Stimulated activated CD4-positive, alpha-beta T cell treated with anti-CD3 and anti-CD28 coated beads, Interleukin-15, amount 100 ng/mL, for 48 hours (primary cell): ENCODE data around the gene TXNDC11.

ENCODE experiments used
- DNase-seq, 2 donors: peaks; one replicate each; pipeline ENCODE4 v3.0.0-alpha.2; 2020; ENCODE audit warnings: low read depth in 2 of 2

Gene TXNDC11

GRCh38 chr16:11689031-11689840 is 53.4 kb downstream of the TXNDC11 start:
- DNase-seq, result no peak

GRCh38 chr16:11688520-11688886 is 54.2 kb downstream of the TXNDC11 start:
- DNase-seq, result no peak

DNA sequence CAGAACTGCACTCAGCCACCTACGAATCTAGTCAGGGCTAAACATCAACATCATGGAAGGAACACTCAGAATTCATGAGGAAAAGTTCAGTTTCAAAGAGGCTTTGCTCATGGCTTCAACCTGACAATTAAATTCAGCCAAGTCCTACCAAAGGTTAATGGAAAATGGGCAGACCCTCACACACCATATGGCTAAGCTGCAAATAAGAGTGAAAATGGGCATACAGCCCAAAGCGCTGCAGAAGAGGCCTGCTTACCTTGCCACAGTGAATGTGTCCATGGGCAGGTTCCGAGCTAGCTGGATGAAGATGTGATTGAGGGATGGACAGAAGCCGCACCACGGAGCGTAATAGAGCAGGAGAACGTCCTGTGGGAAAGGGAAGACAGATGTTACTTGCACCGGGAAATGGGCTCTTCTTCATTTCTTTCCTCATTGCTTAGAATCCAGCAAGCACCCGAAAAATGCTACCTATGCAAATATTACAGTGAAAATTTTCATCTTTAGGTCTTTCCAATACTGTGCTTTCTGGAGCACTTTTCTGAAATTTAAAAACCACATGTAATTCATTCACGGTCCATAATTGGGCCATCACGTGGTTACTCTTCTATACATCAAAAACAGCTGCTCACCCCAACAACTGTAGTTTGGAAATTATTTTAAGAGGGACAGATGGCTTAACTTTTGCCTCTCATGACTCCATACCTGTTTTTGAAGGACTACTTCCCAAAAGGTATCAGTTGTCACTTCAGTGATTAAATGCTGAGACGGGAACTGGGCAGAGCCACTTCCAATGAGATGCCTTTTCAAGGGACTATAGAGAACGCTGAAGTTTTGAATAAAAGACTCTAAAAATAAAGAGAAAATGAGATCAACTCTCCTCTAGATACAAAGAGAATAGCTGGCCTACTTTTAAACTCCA is 54.8 kb downstream of the TXNDC11 start:
- DNase-seq, result no peak

DNA sequence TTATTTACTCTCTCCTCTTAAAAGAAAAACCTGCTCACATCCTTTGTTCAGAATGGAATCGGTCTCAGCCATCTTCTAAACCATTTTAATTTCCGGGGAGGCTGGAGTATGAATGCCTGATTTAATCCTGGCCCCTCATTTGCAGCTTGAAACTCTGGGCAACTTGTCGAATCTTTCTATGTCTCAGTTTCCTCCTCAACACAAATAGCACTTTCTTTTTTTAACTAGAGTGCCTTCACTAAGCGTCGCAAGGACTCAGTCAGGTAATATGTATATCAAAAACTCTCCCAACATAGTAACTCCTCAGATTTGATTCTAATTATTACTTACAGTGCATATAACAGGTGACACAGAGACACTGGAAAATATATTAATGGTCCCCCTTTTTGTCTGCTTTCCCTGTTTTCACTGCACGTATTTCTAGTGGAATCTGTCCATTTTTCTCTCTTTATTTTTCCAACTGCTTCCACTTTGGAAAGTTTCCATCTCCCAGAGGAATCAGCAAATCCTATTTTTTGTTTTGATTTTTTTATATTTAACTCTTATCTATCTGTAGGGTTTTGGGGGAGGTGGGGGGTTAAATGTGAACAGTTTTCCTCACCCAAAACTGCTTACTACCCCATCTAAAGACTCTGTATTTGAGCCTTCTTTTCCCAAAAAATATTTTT is 55.8 kb downstream of the TXNDC11 start:
- DNase-seq, result no peak

DNA sequence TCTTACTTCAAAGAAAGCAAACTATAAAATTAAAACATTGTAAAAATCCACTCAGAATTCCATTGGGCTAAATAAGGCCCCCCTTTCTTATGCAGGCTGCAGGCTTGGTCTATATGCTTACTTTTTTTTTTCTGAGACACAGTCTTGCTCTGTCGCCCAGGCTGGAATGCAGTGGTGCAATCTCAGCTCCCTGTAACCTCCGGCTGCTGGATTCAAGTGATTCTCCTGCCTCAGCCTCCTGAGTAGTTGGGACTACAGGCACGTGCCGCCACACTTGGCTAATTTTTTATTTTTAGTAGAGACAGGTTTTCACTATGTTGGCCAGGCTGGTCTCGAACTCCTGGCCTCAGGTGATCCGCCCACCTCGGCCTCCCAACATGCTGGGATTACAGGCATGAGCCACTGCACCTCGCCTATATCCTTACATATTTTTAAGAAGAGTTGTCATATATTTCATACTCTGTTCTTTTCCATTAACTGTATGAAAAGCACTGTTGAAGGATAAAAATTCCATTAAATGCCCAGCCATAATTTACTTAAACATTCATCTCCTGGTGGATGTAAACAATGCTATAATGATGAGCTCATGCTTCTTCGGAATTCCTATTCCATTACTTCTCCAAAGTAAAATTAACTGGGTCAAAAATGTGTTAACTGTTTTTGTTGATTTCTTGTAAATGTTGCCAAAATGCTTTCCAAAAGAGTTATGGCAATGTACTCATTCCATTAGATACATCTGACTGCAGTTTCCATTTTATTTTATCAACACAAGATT is 56.6 kb downstream of the TXNDC11 start:
- DNase-seq, result no peak

GRCh38 chr16:11684231-11685025 is 58.2 kb downstream of the TXNDC11 start:
- DNase-seq, result no peak

DNA sequence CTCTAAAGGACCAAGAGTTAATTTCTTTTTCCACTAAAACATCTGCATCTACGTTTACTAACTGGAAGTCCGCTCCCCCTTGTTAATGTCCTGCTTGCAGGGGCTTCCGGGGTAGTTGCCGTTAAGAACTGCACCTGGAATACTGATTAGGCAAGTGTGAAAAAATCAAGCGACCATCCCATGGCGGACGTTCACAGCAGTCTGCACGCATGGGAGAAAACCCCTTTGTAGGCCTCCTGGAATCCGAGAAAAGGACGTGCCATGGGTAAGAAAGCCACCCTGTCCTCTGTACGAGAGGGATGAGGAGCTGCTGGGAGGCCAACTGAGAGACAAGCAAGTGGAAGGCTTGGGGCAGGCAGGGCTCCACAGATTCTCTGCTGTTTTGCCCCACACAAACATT is 59.5 kb downstream of the TXNDC11 start:
- no peak for DNase-seq

GRCh38 chr16:11682655-11683096 is 60.0 kb downstream of the TXNDC11 start:
- no peak for DNase-seq

GRCh38 chr16:11681976-11682654 is 60.5 kb downstream of the TXNDC11 start:
- DNase-seq, result no peak

DNA sequence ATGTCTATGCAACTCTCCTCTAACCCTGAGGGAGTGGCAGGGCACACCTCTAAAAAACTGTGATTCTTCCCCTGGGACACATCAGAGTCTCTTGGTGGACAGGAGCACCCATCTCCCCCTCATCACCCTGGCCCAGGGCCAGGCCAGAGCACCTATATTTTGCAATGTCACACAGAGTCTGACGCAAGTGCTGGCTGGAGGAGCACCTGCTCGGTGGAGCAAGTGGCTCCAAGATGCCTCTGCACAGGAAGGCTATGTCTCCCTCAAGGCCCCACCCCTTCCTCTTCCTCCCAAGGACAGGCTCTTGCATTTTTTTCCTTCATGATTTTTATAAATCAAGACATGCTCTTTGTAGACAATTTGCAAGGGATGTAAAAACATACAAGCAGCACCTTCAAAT is 61.1 kb downstream of the TXNDC11 start:
- DNase-seq, result no peak

DNA sequence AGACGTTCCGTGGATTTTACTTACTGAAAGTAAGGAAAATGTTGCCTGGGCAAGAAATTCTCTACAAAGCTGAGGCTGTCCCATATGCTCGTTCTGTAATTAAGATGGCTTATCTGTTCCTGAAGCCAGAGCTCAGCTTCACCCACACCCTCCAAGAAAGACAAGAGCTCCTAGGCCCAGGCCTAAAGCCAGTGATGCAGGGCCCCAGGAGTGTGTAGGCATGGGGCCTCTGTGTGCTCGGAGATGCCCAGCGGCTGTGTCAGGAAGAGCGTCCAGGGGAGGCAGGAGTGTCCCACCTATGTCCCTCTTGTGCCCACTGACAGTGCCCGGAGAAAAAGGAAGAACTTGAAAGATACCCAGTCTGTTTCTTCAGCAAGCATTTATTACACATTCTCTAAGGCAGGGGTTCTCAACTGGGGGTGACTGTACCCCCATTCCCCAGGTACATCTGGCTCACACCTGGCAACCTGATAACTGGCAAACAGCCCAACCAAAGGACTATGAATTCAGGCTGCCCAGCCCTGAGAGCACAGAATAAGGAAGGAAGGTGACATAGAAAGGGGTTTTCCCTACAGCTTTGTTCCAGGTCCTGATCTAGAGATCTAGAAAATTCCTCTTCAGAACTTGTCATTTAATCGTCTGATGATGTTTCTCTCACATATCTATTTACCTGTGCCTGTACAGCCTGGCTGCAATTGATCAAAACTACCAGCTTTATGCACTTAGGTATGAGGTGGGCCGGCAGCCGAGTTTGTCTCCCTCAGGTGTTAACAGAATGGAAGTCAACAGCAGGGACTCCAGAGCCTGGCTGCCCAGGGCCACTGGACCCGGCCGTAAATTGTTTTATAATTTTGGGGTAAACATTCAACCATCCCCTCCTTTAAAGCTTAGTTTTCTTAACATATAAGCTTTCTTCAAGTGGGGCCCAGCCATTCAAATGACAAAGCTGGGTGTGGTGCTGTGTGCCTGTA is 62.4 kb downstream of the TXNDC11 start:
- no peak for DNase-seq

- DNase-seq, result no peak
Observed at GRCh38 chr16:11679250-11679649, 63.4 kb downstream of the TXNDC11 start.

- DNase-seq, result no peak
Observed at GRCh38 chr16:11677959-11678881, 64.4 kb downstream of the TXNDC11 start.

DNA sequence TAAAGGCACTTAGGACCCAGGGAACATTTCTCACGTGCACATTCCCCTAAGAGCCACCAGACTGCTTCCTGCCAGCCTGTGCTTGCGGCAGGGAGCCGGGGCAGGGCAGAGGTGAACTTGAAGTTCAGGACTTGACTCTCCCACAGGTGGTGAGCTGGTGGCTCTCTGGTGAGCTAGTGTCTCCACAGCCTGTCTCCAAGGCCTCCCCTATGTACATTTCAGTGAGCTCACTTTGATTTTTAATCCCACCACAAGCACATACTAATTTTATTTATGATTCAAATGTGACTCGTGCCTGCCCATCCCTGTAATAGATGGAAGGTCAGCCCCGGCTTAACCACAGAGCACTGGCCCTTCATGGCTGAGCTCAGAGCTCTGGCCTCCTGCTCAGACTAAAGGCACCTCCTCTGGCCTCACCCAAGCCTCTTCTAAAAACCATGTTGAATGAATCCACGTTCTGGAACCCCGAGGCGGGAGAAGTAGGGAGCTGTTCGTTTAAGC is 65.2 kb downstream of the TXNDC11 start:
- no peak for DNase-seq

GRCh38 chr16:11676799-11677198 is 65.9 kb downstream of the TXNDC11 start:
- no peak for DNase-seq

GRCh38 chr16:11675561-11676511 is 66.8 kb downstream of the TXNDC11 start:
- DNase-seq, result peak in 1 of 2 donors; percentile 45
